Activated CD8-positive, alpha-beta T cell treated with anti-CD3 and anti-CD28 coated beads for 36 hours (primary cell): ENCODE data around the gene ABCA6. TPM values are rescaled to one million over a fixed set of nuclear protein-coding genes. Genes with fewer than 3 reads are reported as not detected.

Experiments
- ATAC-seq: fragments of 200-7000 bp; cut with Tn5 transposase; one replicate; pipeline ENCODE4 v1.10.0; 2021; ENCODE audit warnings: mild to moderate bottlenecking, moderate library complexity
- CTCF ChIA-PET: fragments of 350-600 bp; sonication (Branson Sonifier 250); formaldehyde crosslinking; loops from one replicate; lab custom pipeline; 2021; ENCODE audit warnings: antibody characterized with exemption; lab: Charles Lee
- POLR2A ChIA-PET: fragments of 350-600 bp; sonication (Branson Sonifier 250); formaldehyde crosslinking; loops from one replicate; lab custom pipeline; 2021; ENCODE audit warnings: antibody characterized with exemption; lab: Charles Lee
- DNase-seq: peaks from one replicate; pipeline ENCODE4 v3.0.0-alpha.2; 2020
- H3K27ac Mint-ChIP-seq: one replicate; pipeline ENCODE4 v1.8.0; 2021; ENCODE audit warnings: mild to moderate bottlenecking, mixed read lengths
- H3K27me3 Mint-ChIP-seq: one replicate; pipeline ENCODE4 v1.8.0; 2021; ENCODE audit warnings: mixed read lengths
- H3K36me3 Mint-ChIP-seq: one replicate; pipeline ENCODE4 v1.8.0; 2021; ENCODE audit warnings: low read depth, mixed read lengths
- H3K4me1 Mint-ChIP-seq: one replicate; pipeline ENCODE4 v1.8.0; 2021; ENCODE audit warnings: low read depth, mixed read lengths
- H3K4me3 Mint-ChIP-seq: one replicate; pipeline ENCODE4 v1.8.0; 2021; ENCODE audit warnings: mild to moderate bottlenecking, moderate library complexity, mixed read lengths
- H3K9me3 Mint-ChIP-seq: one replicate; pipeline ENCODE4 v1.8.0; 2021; ENCODE audit warnings: mixed read lengths
- CTCF ChIP-seq: fragments of 200-600 bp; IDR thresholded peaks from one replicate; pipeline ENCODE4 v1.8.0; 2022; ENCODE audit warnings: antibody characterized with exemption, mild to moderate bottlenecking
- intact Hi-C: fragments of 100-400 bp; cut with micrococcal nuclease; formaldehyde crosslinking; loops from one replicate; pipeline ENCODE4 v1.10.0; 2022
- total RNA-seq, 2 experiments: library from RNA; stranded (reverse); gene quantifications; one replicate each; pipeline ENCODE4 v1.2.3, GENCODE V29; 2021

ABCA6 gene
- not detected for total RNA-seq

GRCh38 chr17:69141431-69142174 lies at the start of gene ABCA6:
ABCA6 (minus strand) TSS chr17:69141895; CDS start chr17:69140703, 1,192 bp downstream.
- ChIA-PET CTCF (no interaction called here), POLR2A (no interaction called here)
- no peaks in the 10 kb centered on the region for H3K4me1 Mint-ChIP-seq
- H3K27ac Mint-ChIP-seq: no peak within 1 kb of the TSS
- no peak within 1 kb of the TSS for H3K4me3 Mint-ChIP-seq
- H3K27me3 Mint-ChIP-seq: peaks cover 2% of the 10 kb centered on the region
- DNase-seq: no peak
- intact Hi-C loops: no loop called here
- no peak for TF ChIP-seq CTCF
- no peaks in the 10 kb centered on the region for H3K36me3 Mint-ChIP-seq
- ATAC-seq: no peak
- peaks cover 2% of the 10 kb centered on the region for H3K9me3 Mint-ChIP-seq

GRCh38 chr17:69188796-69189195 lies 47.1 kb upstream of the ABCA6 start:
- no peak overlapping the region for H3K4me3 Mint-ChIP-seq
- no peak overlapping the region for H3K27ac Mint-ChIP-seq

GRCh38 chr17:69188064-69188463 lies 46.4 kb upstream of the ABCA6 start:
- POLR2A ChIA-PET: interaction anchor here (0.6 kb wide), 1 partner anchor 51 kb away, joined by 3 read pairs; no protein-coding TSS in a partner anchor
- H3K4me3 Mint-ChIP-seq: no peak overlapping the region
- ATAC-seq: no peak
- no peak overlapping the region for H3K27ac Mint-ChIP-seq
- no peak for TF ChIP-seq CTCF
- H3K36me3 Mint-ChIP-seq: no peaks in the 10 kb centered on the region
- intact Hi-C loops: no loop called here
- H3K27me3 Mint-ChIP-seq: no peaks in the 10 kb centered on the region
- CTCF ChIA-PET: no interaction called here
- no peak for DNase-seq
- no peaks in the 10 kb centered on the region for H3K4me1 Mint-ChIP-seq
- no peaks in the 10 kb centered on the region for H3K9me3 Mint-ChIP-seq

More at GRCh38 chr17:69188796-69189195, 47.1 kb upstream of the ABCA6 start:
- DNase-seq (no peak), ATAC-seq (no peak)
- ChIA-PET POLR2A (no interaction called here), CTCF (no interaction called here)
- no peaks in the 10 kb centered on the region for H3K9me3 Mint-ChIP-seq
- no peak for TF ChIP-seq CTCF
- no peaks in the 10 kb centered on the region for H3K27me3 Mint-ChIP-seq
- intact Hi-C loops: no loop called here
- no peaks in the 10 kb centered on the region for H3K4me1 Mint-ChIP-seq
- no peaks in the 10 kb centered on the region for H3K36me3 Mint-ChIP-seq

GRCh38 chr17:69187294-69187693 lies 45.6 kb upstream of the ABCA6 start:
- no peaks in the 10 kb centered on the region for H3K36me3 Mint-ChIP-seq
- no peaks in the 10 kb centered on the region for H3K9me3 Mint-ChIP-seq
- no peaks in the 10 kb centered on the region for H3K27me3 Mint-ChIP-seq
- H3K4me1 Mint-ChIP-seq: no peaks in the 10 kb centered on the region
- POLR2A ChIA-PET: no interaction called here
- intact Hi-C loops: no loop called here
- TF ChIP-seq CTCF: no peak
- DNase-seq (no peak), ATAC-seq (no peak)
- no peak overlapping the region for H3K27ac Mint-ChIP-seq
- no peak overlapping the region for H3K4me3 Mint-ChIP-seq
- CTCF ChIA-PET: no interaction called here

GRCh38 chr17:69179227-69179952 lies 37.7 kb upstream of the ABCA6 start:
- no peak for DNase-seq
- POLR2A ChIA-PET: no interaction called here
- TF ChIP-seq CTCF: no peak
- intact Hi-C loops: no loop called here
- no peaks in the 10 kb centered on the region for H3K9me3 Mint-ChIP-seq
- H3K4me3 Mint-ChIP-seq: no peak overlapping the region
- H3K36me3 Mint-ChIP-seq: no peaks in the 10 kb centered on the region
- no peaks in the 10 kb centered on the region for H3K27me3 Mint-ChIP-seq
- no peak overlapping the region for H3K27ac Mint-ChIP-seq
- no peak for ATAC-seq
- CTCF ChIA-PET: no interaction called here
- H3K4me1 Mint-ChIP-seq: no peaks in the 10 kb centered on the region
